OCI-LY3 (cell line): Measurements from ENCODE around the gene KLHDC4.

Experiments used
- H2AFZ ChIP-seq: fragments of 200-600, 300-600 bp; shearing (Covaris generic); 2 replicates; pipeline ENCODE4 v1.6.0; 2014; ENCODE audit warnings: antibody characterized with exemption, low read depth, low read length
- H3K27ac ChIP-seq: fragments of 200-600, 300-600 bp; sonication (generic); 2 replicates; pipeline ENCODE4 v1.5.1; 2014; ENCODE audit warnings: mild to moderate bottlenecking, low read length, moderate library complexity, mixed read lengths
- H3K27me3 ChIP-seq: fragments of 200-600, 300-600 bp; sonication (generic); 2 replicates; pipeline ENCODE4 v1.6.1; 2014; ENCODE audit warnings: low read depth, low read length, mixed read lengths
- H3K36me3 ChIP-seq: fragments of 200-600, 300-600 bp; sonication (generic); replicated peaks from 2 replicates; pipeline ENCODE3; 2014; ENCODE audit warnings: low read depth, low read length, mixed read lengths
- H3K4me1 ChIP-seq: fragments of 300-600, 200-600 bp; sonication (generic); 2 replicates; pipeline ENCODE4 v1.6.1; 2014; ENCODE audit warnings: low read length, mixed read lengths
- H3K4me2 ChIP-seq: fragments of 200-600, 300-600 bp; sonication (generic); 2 replicates; pipeline ENCODE4 v1.6.1; 2014; ENCODE audit warnings: low read length, mixed read lengths
- H3K4me3 ChIP-seq: fragments of 300-600, 200-600 bp; sonication (generic); 2 replicates; pipeline ENCODE4 v1.5.1; 2014; ENCODE audit warnings: antibody characterized with exemption, mild to moderate bottlenecking, low read length, moderate library complexity
- H3K79me2 ChIP-seq: fragments of 300-600, 200-600 bp; shearing (Covaris generic); 2 replicates; pipeline ENCODE4 v1.6.1; 2014; ENCODE audit warnings: mild to moderate bottlenecking, low read length, mixed read lengths
- H3K9ac ChIP-seq: fragments of 300-600, 200-600 bp; shearing (Covaris generic); 2 replicates; pipeline ENCODE4 v1.6.0; 2014; ENCODE audit warnings: mild to moderate bottlenecking, low read length, moderate library complexity
- H3K9me3 ChIP-seq: fragments of 200-600, 300-600 bp; shearing (Covaris generic); 2 replicates; pipeline ENCODE4 v1.6.1; 2014; ENCODE audit warnings: low read length, mixed read lengths; ENCODE audit not compliant: insufficient read depth
- H4K20me1 ChIP-seq: fragments of 200-600, 300-600 bp; sonication (generic); 2 replicates; pipeline ENCODE4 v1.6.1; 2016; ENCODE audit warnings: low read length, mixed read lengths; ENCODE audit not compliant: insufficient read depth
- EZH2phosphoT487 ChIP-seq: fragments of 200-600 bp; shearing (Covaris generic); IDR thresholded peaks from 2 replicates; pipeline ENCODE4 v1.6.1; 2018; ENCODE audit warnings: antibody characterized with exemption, mixed run types, low read depth
- TF ChIP-seq, protein P1 (sequence below): fragments of 200-600, 300-600 bp; sonication (generic); IDR thresholded peaks from 2 replicates; pipeline ENCODE4 v1.5.1; 2014; ENCODE audit warnings: antibody characterized with exemption, low read length, low read depth

Gene KLHDC4

DNA sequence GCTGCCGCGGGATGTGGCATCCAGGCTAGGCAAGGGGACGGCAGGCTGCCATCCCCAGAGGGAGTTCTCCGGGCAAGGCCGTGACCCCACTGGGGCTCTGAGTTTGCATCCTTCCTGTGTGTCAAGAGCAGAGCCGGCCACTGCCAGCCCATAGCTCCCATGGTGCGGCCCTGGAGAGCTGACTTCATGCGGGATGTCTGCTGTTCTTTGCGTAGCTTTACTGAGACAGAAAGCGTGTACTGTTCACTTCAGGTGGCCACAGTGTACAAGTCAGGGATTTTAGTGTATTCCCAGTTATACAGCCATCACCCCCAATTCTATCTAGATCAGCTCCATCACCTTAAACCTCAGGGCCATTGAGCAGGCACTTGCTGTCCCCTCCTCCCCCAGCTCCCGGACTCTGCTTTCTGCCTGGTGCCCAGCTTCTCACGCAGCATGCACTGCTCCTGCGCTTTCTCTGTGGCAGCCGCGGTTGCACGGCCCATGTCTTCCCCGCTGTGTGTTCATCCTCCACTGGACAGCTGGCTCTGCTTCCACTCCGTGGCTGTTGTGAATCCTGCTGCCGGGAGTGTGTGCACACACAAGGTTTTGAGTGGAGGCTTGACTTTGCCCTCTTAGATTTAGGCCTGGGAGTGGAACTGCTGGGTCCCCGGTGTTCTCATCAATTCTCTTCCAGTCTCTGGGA, 71.2 kb downstream of the KLHDC4 start:
- Histone ChIP-seq H2AFZ (no peak overlapping the region), H3K27me3 (no peaks in the 10 kb centered on the region), H3K9ac (no peak overlapping the region), H3K27ac (no peak overlapping the region), H4K20me1 (0 out of 2 replicates have a peak, but pooled peaks cover 3% of the 10 kb centered on the region), H3K4me2 (no peak overlapping the region), H3K4me3 (no peak overlapping the region), H3K79me2 (no peaks in the 10 kb centered on the region), H3K36me3 (peaks cover 18% of the 10 kb centered on the region), H3K9me3 (no peaks in the 10 kb centered on the region), H3K4me1 (peaks cover 24% of the 10 kb centered on the region)
- TF ChIP-seq, protein P1, sequence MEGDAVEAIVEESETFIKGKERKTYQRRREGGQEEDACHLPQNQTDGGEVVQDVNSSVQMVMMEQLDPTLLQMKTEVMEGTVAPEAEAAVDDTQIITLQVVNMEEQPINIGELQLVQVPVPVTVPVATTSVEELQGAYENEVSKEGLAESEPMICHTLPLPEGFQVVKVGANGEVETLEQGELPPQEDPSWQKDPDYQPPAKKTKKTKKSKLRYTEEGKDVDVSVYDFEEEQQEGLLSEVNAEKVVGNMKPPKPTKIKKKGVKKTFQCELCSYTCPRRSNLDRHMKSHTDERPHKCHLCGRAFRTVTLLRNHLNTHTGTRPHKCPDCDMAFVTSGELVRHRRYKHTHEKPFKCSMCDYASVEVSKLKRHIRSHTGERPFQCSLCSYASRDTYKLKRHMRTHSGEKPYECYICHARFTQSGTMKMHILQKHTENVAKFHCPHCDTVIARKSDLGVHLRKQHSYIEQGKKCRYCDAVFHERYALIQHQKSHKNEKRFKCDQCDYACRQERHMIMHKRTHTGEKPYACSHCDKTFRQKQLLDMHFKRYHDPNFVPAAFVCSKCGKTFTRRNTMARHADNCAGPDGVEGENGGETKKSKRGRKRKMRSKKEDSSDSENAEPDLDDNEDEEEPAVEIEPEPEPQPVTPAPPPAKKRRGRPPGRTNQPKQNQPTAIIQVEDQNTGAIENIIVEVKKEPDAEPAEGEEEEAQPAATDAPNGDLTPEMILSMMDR, result no peak
- TF ChIP-seq EZH2phosphoT487, result no peak

DNA sequence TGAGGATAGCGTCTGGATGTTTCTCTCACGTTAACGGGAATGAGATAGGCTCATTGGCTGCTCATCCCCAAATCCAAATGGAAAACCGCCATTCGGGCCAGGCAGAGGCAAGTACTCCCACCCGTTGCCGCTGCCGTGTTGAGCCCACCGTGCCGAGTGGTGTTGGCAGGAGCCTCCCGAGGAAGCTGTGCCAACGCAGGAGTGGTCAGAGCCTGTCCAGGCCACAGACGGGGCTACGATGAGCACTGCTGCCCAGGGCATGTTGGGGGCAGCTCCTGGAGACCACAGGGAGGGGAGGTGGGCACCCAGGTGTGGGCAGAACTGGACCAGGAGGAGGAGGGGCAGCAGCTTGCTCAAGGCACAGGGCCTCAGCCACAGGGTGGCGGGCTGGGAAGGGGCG, 72.0 kb downstream of the KLHDC4 start:
- H3K9ac ChIP-seq, result no peak overlapping the region
- no peak overlapping the region for H3K27ac ChIP-seq
- no peaks in the 10 kb centered on the region for H3K9me3 ChIP-seq
- no peak overlapping the region for H3K4me3 ChIP-seq
- no peak overlapping the region for H2AFZ ChIP-seq
- no peak for TF ChIP-seq EZH2phosphoT487
- TF ChIP-seq, protein P1, result no peak
- no peaks in the 10 kb centered on the region for H3K27me3 ChIP-seq
- peaks cover 18% of the 10 kb centered on the region for H3K36me3 ChIP-seq
- H3K4me2 ChIP-seq, result no peak overlapping the region
- H3K79me2 ChIP-seq, result no peaks in the 10 kb centered on the region
- 0 out of 2 replicates have a peak, but pooled peaks cover 3% of the 10 kb centered on the region for H4K20me1 ChIP-seq
- peaks cover 17% of the 10 kb centered on the region for H3K4me1 ChIP-seq

DNA sequence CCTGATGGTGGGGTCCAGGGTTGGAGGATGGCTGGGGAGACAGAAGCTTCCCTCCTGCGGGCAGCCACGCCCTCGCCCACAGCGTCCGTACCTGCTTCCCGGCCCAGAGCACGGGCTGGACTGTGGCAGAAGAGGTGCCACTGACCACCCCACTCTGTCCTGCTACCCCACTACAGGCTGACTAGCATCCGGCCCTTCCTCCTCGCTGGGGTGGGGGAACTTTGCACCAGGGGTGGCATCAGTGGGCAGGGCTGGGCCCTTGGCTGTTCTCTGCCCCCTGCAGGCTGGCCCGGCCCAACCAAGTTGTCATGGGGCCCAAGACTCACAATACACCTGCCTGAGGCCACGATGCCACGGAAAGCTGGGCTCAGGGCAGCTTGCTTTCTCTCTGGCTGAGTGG, 73.0 kb downstream of the KLHDC4 start:
- Histone ChIP-seq H3K4me1 (peaks cover 6% of the 10 kb centered on the region), H3K9ac (no peak overlapping the region), H3K36me3 (peaks cover 17% of the 10 kb centered on the region), H4K20me1 (no peaks in the 10 kb centered on the region), H3K9me3 (no peaks in the 10 kb centered on the region), H3K4me3 (no peak overlapping the region), H3K27ac (no peak overlapping the region), H3K79me2 (no peaks in the 10 kb centered on the region), H3K4me2 (no peak overlapping the region), H3K27me3 (no peaks in the 10 kb centered on the region), H2AFZ (no peak overlapping the region)
- TF ChIP-seq, protein P1, result no peak
- no peak for TF ChIP-seq EZH2phosphoT487

DNA sequence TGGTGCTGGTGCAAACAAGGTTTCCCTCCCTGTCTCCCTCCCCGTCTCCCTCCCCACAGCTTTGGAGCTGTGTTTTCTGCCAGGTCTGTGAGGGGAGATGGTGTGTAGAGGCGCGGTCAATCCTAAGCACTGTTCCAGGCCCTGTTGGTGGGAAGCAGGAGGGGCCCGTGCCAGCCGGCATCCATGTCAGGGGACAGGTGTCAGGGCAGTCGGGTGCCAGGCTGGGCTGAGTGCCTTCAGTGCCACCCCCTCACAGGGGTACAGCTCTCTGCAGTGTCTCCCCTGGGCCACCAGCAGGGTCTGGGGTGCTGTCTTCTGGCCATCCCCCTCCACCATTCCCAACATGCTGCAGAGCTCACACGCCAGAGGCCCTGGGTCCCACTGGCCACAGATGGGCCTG, 73.6 kb downstream of the KLHDC4 start:
- H3K4me1 ChIP-seq, result peaks cover under 1% of the 10 kb centered on the region; the same call in 1 of the 2 replicates
- no peak overlapping the region for H3K4me3 ChIP-seq
- H3K9ac ChIP-seq, result no peak overlapping the region
- H3K36me3 ChIP-seq, result peaks cover 12% of the 10 kb centered on the region
- H3K4me2 ChIP-seq, result no peak overlapping the region
- no peak overlapping the region for H3K27ac ChIP-seq
- no peaks in the 10 kb centered on the region for H3K9me3 ChIP-seq
- TF ChIP-seq, protein P1, result no peak
- TF ChIP-seq EZH2phosphoT487, result no peak
- no peaks in the 10 kb centered on the region for H4K20me1 ChIP-seq
- H3K27me3 ChIP-seq, result no peaks in the 10 kb centered on the region
- no peaks in the 10 kb centered on the region for H3K79me2 ChIP-seq
- H2AFZ ChIP-seq, result no peak overlapping the region
